Activated gamma-delta T cell treated with anti-CD3 and anti-CD28 coated beads, Interleukin-2, amount 50 U/mL, for 16 hours (primary cell): ENCODE data around the gene CEMIP.

ENCODE experiments used
- DNase-seq: peaks from one replicate; pipeline ENCODE4 v3.0.0-alpha.2; 2020; ENCODE audit warnings: low read depth

The CEMIP gene

GRCh38 chr15:80929689-80930088 is 150.5 kb downstream of the CEMIP start:
- no peak for DNase-seq

- DNase-seq = no peak
Observed at GRCh38 chr15:80931191-80931590, 152.0 kb downstream of the CEMIP start.

GRCh38 chr15:80931721-80932512 is 152.7 kb downstream of the CEMIP start:
- DNase-seq = no peak

DNA sequence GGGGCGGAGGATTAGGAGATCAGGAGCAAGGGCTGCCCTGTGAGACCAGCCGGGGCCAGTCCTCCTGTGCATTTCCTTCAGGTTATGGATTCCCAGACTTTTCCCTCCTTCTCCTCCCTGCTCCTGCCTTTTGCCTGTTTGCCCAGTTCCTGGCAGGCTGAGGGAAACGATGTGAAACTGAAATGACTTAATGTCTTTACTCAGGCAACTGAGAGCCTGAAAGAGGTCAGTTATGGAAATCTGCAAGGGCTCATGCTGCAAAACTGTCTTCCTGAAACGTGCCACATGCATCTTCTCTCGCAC is 153.3 kb downstream of the CEMIP start:
- no peak for DNase-seq

GRCh38 chr15:80932989-80933388 is 153.8 kb downstream of the CEMIP start:
- DNase-seq = no peak

DNA sequence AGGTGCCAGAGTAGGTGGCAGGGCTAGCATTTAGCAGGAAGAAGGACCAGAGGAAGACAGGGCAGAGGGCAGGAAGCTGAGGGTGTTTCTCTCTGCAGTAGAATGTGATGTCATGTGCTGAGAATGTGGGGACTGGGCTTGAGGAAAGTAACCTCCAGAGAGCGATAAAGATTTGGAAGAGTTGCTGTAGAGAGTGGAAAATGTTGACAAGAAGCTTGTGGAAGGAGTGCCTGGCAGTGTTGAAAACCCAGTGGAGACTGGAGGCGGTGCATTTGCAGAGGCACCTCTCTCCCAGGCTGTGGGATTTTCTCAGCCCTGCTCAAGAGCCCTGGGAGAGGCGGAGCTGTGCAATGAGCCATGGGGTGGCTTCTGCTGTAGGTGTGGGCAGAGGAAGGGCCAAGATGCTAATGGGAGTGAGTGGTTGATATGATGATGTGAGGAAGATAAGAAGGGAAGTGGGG is 155.6 kb downstream of the CEMIP start:
- DNase-seq = no peak

DNA sequence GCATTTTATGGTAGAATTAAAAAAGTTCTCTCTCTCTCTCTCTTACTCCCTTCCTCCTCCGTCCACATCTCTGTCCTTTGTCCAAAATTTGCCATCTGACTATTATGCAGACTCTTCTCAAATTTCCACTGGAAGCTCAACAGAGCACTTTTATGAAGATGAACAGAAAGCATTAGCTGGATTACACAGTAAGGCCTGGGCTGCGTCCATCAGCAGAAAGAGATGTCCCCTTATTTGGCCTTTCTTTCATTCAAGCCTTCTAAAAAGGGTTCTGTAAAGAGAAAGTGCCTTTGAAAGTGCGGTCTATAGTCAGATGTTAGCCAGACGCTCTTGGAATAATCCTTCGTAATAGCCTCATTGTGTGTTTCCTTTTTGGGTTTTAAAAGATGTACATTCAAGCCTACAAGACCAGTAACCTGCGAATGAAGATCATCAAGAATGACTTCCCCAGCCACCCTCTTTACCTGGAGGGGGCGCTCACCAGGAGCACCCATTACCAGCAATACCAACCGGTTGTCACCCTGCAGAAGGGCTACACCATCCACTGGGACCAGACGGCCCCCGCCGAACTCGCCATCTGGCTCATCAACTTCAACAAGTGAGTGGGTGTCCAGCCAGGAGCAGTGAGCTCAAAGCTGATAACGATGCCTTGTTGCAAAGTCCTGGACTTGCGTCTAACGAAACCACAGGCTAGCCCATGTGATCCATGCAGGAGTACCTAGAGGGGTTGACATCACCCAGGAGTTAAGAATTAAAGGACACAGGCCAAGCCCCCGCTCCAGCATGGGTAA is 157.3 kb downstream of the CEMIP start:
- DNase-seq = no peak

GRCh38 chr15:80937718-80938117 is 158.5 kb downstream of the CEMIP start:
- DNase-seq = no peak

GRCh38 chr15:80939216-80939615 is 160.0 kb downstream of the CEMIP start:
- no peak for DNase-seq

GRCh38 chr15:80940331-80940730 is 161.2 kb downstream of the CEMIP start:
- DNase-seq = no peak

- no peak for DNase-seq
Observed at GRCh38 chr15:80940851-80941250, 161.7 kb downstream of the CEMIP start.

DNA sequence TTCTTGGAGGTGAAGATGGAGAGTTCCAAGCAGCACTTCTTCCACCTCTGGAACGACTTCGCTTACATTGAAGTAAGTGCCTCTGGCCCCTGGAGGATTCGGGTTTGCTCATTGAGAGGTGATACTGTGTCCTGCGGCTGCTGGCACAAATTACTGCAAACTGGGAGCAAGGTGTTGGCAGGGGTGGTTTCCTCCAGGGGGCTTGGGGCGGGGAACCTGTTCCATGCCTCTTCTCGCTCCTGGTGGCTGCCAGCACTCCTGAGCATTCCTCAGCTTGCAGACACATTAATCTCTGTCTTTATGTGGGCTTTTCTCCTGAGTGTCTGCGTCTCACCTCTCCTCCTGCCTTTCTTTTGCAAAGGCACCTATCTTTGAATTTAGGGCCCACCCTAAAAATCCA is 163.1 kb downstream of the CEMIP start:
- DNase-seq = no peak

DNA sequence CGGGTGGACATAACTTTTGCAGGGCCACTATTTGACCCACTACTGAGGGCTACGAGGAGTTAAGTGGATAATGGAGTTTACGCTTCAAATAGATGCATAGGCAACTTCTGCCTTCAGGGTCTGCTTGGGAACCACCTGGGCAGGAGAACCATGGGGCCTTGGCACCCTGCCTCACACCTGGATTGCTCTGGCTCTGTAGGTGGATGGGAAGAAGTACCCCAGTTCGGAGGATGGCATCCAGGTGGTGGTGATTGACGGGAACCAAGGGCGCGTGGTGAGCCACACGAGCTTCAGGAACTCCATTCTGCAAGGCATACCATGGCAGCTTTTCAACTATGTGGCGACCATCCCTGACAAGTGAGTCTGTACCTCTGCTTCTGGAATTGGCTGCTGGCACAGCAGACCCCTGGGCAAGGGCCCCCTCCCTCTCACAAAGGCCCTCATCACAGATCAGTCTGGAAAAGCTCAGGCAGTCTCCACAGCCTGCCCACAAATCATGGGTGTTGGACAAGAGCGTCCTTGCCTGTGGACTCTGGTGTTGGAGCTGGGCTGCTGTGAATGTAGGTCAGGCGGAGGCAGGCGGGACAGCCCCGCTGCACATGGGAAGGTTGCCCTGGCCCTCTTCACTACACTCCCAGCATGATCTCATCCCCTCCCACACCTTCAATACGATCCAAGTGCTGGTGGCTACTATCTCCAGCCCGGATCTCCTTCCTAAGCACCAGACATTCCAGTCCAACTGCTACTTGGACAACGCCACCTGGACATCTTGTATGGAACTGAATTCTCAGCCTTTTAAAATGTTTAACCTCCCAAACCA is 163.8 kb downstream of the CEMIP start:
- DNase-seq = no peak

GRCh38 chr15:80944818-80945217 is 165.6 kb downstream of the CEMIP start:
- no peak for DNase-seq

GRCh38 chr15:80945605-80946004 is 166.4 kb downstream of the CEMIP start:
- DNase-seq = no peak

DNA sequence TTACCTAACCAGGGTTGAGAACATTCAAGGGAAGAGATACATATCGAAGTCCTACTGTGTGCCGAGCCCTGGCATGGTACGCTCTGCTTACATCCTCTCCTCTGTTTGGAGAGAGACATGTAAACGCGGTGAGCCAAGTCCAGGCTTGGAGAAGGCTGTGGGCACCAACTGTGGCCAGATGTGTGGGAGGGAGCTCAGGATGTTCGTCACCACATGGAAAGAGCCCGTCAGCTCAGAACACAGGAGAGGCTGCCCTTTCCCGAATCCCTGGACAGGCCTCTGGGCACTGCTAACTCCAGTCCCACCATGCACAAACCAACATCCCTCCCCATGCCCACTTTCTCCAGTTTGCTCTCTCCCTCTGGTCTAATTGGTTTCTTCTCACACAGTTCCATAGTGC is 167.4 kb downstream of the CEMIP start:
- no peak for DNase-seq

DNA sequence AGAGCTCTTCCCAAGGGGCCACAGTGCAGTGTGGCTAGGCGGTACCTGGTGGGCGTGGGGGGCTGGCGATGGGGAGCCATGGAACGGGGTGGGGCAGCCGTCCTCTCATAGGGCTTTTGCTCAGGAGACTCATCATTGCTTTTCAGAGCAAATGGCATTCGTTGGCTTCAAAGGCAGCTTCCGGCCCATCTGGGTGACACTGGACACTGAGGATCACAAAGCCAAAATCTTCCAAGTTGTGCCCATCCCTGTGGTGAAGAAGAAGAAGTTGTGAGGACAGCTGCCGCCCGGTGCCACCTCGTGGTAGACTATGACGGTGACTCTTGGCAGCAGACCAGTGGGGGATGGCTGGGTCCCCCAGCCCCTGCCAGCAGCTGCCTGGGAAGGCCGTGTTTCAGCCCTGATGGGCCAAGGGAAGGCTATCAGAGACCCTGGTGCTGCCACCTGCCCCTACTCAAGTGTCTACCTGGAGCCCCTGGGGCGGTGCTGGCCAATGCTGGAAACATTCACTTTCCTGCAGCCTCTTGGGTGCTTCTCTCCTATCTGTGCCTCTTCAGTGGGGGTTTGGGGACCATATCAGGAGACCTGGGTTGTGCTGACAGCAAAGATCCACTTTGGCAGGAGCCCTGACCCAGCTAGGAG is 169.6 kb downstream of the CEMIP start:
- no peak for DNase-seq

DNA sequence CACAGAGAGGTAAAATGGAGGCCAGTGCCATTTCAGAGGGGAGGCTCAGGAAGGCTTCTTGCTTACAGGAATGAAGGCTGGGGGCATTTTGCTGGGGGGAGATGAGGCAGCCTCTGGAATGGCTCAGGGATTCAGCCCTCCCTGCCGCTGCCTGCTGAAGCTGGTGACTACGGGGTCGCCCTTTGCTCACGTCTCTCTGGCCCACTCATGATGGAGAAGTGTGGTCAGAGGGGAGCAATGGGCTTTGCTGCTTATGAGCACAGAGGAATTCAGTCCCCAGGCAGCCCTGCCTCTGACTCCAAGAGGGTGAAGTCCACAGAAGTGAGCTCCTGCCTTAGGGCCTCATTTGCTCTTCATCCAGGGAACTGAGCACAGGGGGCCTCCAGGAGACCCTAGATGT is 170.6 kb downstream of the CEMIP start:
- no peak for DNase-seq

GRCh38 chr15:80950291-80951078 is 171.3 kb downstream of the CEMIP start:
- no peak for DNase-seq

- DNase-seq = no peak
Observed at GRCh38 chr15:80951941-80952340, 172.8 kb downstream of the CEMIP start.
